ENCODE measurements around the gene VTCN1. TPM values are rescaled to one million over a fixed set of nuclear protein-coding genes. Genes with fewer than 3 reads are reported as not detected.
"Not testable (repeated sequence)": the region's sequence is repeated elsewhere in the genome, so short reads cannot be mapped to it uniquely, and the experiment has no call there.

Gene VTCN1
- total RNA-seq, 4 donors from 2014 or later = not detected

DNA sequence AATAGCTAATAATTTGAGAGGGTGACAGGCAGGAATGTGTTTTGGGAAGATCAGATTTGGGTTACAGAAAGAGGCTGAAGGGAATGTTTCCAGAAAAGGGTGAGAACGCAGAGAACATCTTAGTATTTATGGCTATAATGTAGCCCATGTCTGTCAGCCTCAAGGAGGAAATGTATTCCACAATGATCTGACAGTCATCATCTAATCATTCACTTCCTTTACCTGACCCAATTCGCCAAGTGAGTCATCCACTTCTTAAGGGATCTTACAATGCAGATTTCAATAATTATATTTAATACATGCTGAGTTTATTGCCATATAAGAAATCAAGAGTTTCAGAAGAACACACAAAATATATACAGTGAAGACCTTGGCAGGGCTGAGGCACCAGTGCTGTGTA, 100.0 kb downstream of the VTCN1 start:
- no peaks in the 10 kb centered on the region for H3K27me3 ChIP-seq
- TF ChIP-seq POLR2A (IDR thresholded peaks at IDR 0.05) = no peak
- TF ChIP-seq, protein P1, sequence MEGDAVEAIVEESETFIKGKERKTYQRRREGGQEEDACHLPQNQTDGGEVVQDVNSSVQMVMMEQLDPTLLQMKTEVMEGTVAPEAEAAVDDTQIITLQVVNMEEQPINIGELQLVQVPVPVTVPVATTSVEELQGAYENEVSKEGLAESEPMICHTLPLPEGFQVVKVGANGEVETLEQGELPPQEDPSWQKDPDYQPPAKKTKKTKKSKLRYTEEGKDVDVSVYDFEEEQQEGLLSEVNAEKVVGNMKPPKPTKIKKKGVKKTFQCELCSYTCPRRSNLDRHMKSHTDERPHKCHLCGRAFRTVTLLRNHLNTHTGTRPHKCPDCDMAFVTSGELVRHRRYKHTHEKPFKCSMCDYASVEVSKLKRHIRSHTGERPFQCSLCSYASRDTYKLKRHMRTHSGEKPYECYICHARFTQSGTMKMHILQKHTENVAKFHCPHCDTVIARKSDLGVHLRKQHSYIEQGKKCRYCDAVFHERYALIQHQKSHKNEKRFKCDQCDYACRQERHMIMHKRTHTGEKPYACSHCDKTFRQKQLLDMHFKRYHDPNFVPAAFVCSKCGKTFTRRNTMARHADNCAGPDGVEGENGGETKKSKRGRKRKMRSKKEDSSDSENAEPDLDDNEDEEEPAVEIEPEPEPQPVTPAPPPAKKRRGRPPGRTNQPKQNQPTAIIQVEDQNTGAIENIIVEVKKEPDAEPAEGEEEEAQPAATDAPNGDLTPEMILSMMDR (IDR thresholded peaks at IDR 0.05) = no peak
- H3K9me3 ChIP-seq = no peaks in the 10 kb centered on the region
- 92 to 94% methylated on average over 2 of the region's 2 CpGs for WGBS, 2 donors
- H3K36me3 ChIP-seq = peaks cover 0 to 3% of the 10 kb centered on the region in 2 donors
- H3K27ac ChIP-seq = no peak overlapping the region
- peaks cover 0 to 6% of the 10 kb centered on the region in 2 donors for H3K4me1 ChIP-seq
- DNase-seq = no peak
- intact Hi-C loops (cut with DNase I) = no loop called here
- H3K4me3 ChIP-seq (replicated peaks in 1 of 3) = no peak overlapping the region

DNA sequence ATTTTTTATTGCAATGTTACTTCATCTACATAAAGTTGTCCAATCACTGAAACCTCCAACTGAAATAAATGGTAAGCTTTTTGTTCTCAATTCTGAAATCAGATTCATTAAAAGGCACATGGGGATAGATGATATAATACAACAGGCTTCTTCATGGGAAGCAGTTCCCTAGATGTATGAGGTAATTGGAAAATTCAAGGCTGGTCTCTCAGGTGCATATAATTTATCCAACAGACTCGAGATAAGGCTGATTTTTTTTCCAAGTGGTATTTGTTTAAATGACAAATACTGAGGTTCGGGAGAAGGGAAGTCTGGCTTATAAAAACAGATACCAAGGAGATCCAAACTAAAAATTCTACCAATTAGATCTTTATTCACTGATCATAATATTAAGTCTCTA, 103.4 kb downstream of the VTCN1 start:
- TF ChIP-seq, protein P1 (IDR thresholded peaks at IDR 0.05) = no peak
- no peak for TF ChIP-seq POLR2A (IDR thresholded peaks at IDR 0.05)

DNA sequence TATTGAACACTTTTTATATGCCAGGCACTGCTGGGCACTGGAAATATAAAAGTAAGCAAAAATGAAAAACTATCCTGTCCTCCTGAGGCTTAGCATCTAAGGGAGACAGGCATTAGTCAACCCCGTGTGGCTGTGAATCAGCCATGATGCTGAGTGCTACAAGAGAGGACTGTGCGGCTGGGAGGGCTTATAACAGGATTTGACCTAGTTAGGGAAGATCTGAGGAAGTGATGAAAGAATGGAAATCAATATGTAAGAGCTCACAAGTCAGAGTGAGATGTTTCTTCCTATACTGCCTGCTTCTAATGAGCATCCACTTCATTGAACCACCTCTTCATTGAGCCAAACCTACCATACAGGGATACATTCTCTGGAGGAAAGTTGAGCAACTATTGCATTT, 104.2 kb downstream of the VTCN1 start:
- Histone ChIP-seq H3K4me1 (peaks cover 0 to 6% of the 10 kb centered on the region in 2 donors), H3K36me3 (no peaks in the 10 kb centered on the region), H3K4me3 (replicated peaks in 1 of 3) (no peak overlapping the region), H3K9me3 (no peaks in the 10 kb centered on the region), H3K27ac (no peak overlapping the region), H3K27me3 (no peaks in the 10 kb centered on the region)
- DNase-seq = no peak
- TF ChIP-seq, protein P1 (IDR thresholded peaks at IDR 0.05) = no peak
- TF ChIP-seq POLR2A (IDR thresholded peaks at IDR 0.05) = no peak
- 92 to 97% methylated on average over 2 of the region's 2 CpGs for WGBS, 2 donors
- intact Hi-C loops (cut with DNase I) = no loop called here

More for the DNA sequence above, 103.4 kb downstream of the VTCN1 start:
- Histone ChIP-seq H3K27me3 (no peaks in the 10 kb centered on the region), H3K4me3 (replicated peaks in 1 of 3) (no peak overlapping the region), H3K4me1 (peaks cover 0 to 6% of the 10 kb centered on the region in 2 donors), H3K9me3 (no peaks in the 10 kb centered on the region), H3K36me3 (no peaks in the 10 kb centered on the region), H3K27ac (no peak overlapping the region)
- no peak for DNase-seq
- WGBS, 2 donors = 82 to 85% methylated on average over 2 of the region's 2 CpGs
- intact Hi-C loops (cut with DNase I) = no loop called here

DNA sequence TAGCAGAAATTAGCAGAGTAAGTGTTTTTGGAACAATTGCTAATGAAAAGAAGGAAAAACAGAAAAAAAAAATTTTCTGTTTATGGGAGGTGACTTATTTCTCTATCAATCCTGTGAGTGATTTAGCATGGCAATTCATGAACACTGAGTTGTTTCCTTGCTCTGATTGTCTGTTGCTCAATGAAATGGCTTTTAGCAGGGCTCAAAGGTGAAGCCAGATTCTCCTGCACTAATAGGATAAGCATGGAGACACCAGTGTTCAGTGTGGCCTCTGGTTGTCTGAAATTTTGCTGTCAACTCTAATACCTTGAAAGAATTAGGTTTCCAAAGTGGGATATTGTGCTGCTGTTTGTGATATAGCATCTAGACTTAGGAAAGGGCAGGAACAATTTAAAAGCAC, 105.0 kb downstream of the VTCN1 start:
- H3K27me3 ChIP-seq = no peaks in the 10 kb centered on the region
- H3K36me3 ChIP-seq = no peaks in the 10 kb centered on the region
- no peaks in the 10 kb centered on the region for H3K9me3 ChIP-seq
- H3K27ac ChIP-seq = no peak overlapping the region
- TF ChIP-seq, protein P1 (IDR thresholded peaks at IDR 0.05) = no peak
- no peak for TF ChIP-seq POLR2A (IDR thresholded peaks at IDR 0.05)
- peaks cover 0 to 6% of the 10 kb centered on the region in 2 donors for H3K4me1 ChIP-seq
- H3K4me3 ChIP-seq (replicated peaks in 1 of 3) = no peak overlapping the region
- DNase-seq = no peak
- intact Hi-C loops (cut with DNase I) = no loop called here

DNA sequence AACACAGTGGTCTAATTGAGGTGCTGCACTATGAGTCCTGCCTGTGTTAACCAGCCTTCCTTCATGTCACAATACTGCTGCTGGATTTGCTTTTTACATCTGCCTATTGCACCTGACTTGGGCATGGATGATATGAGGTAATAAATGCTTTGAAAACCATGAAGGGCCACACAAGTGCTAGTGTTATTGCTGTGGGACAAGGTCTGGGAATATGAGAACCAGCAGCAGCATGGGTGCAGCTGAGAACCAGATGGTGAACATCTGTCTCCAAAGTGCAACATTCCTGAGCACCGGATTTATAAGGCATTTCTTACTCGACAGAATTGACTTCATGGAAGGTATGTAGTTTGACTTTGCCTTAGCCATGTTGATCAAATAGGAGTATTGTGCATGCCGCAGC, 105.7 kb downstream of the VTCN1 start:
- H3K4me1 ChIP-seq = peaks cover 0 to 6% of the 10 kb centered on the region in 2 donors
- no peaks in the 10 kb centered on the region for H3K27me3 ChIP-seq
- intact Hi-C loops (cut with DNase I) = no loop called here
- H3K4me3 ChIP-seq (replicated peaks in 1 of 3) = no peak overlapping the region
- TF ChIP-seq, protein P1 (IDR thresholded peaks at IDR 0.05) = no peak
- no peak for TF ChIP-seq POLR2A (IDR thresholded peaks at IDR 0.05)
- no peaks in the 10 kb centered on the region for H3K36me3 ChIP-seq
- H3K9me3 ChIP-seq = no peaks in the 10 kb centered on the region
- WGBS, 2 donors = 91 to 92% methylated on average over 3 of the region's 3 CpGs
- no peak for DNase-seq
- no peak overlapping the region for H3K27ac ChIP-seq

DNA sequence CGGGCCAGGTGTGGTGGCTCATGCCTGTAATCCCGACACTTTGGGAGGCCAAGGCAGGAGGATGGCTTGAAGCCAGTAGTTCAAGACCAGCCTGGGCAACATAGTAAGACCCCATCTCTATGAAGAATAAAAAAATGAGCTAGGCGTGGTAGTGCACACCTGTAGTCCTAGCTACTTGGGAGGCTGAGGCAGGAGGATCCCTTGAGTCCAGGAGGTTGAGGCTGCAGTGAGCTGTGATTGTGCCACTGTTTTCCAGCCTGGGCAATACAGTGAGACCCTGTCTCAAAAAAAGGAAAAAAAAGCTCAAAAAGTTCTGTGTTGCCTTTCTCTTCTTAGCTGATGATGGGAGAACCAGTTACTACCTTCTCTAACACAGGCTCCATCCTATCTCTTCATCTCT, 108.9 kb downstream of the VTCN1 start:
- intact Hi-C loops (cut with DNase I); H3K27ac ChIP-seq; H3K27me3 ChIP-seq; H3K9me3 ChIP-seq; H3K4me3 ChIP-seq (replicated peaks in 1 of 3); DNase-seq; H3K36me3 ChIP-seq: not testable (repeated sequence)
- peaks cover 8 to 11% of the 10 kb centered on the region in 2 donors for H3K4me1 ChIP-seq
- WGBS, 2 donors = 93 to 95% methylated on average over 3 of the region's 3 CpGs
